Fibroblast of lung (primary cell): ENCODE results near the gene SPSB2. TPM values are rescaled to one million over a fixed set of nuclear protein-coding genes. Genes with fewer than 3 reads are reported as not detected.
"Not testable (repeated sequence)": the region's sequence is repeated elsewhere in the genome, so short reads cannot be mapped to it uniquely, and the experiment has no call there.

Experiments used
- DNase-seq, 2 donors: peaks; one replicate each; pipeline versions ENCODE4 v3.0.0 to v3.0.0-alpha.2; 2010; ENCODE audit warnings: low read depth in 2 of 2
- H2AFZ ChIP-seq: 2 replicates; pipeline ENCODE4 v1.5.1; 2012; ENCODE audit warnings: low read length, control low read depth, inconsistent platforms
- H3K27ac ChIP-seq: 2 replicates; pipeline ENCODE4 v1.5.1; 2011; ENCODE audit warnings: low read length, control low read depth; ENCODE audit not compliant: insufficient read depth
- H3K27me3 ChIP-seq: 2 replicates; pipeline ENCODE4 v1.5.1; 2011; ENCODE audit warnings: mild to moderate bottlenecking, low read length; ENCODE audit not compliant: control insufficient read depth, insufficient read depth
- H3K36me3 ChIP-seq: 2 replicates; pipeline ENCODE4 v1.5.1; 2011; ENCODE audit warnings: low read length; ENCODE audit not compliant: control insufficient read depth, insufficient read depth
- H3K4me1 ChIP-seq: 2 replicates; pipeline ENCODE4 v1.5.1; 2011; ENCODE audit warnings: low read length; ENCODE audit not compliant: control insufficient read depth, insufficient read depth; ENCODE audit errors: extremely low read depth
- H3K4me2 ChIP-seq: 2 replicates; pipeline ENCODE4 v1.5.1; 2011; ENCODE audit warnings: low read length, control low read depth; ENCODE audit not compliant: insufficient read depth; ENCODE audit errors: extremely low read depth
- H3K4me3 ChIP-seq, 4 experiments: fragments of 200-600 bp in 1 of 4; sonication (generic) in 1 of 4; replicated peaks in 1 of 4; 2 replicates each; pipeline ENCODE4 v1.5.1; 2011 to 2016; ENCODE audit warnings: low read length in 4 of 4, low read depth in 3 of 4, mild to moderate bottlenecking in 3 of 4, control low read depth in 2 of 4, inconsistent platforms in 1 of 4, mixed read lengths in 1 of 4; ENCODE audit not compliant: insufficient read depth in 1 of 4; ENCODE audit errors: control extremely low read depth in 1 of 4
- H3K79me2 ChIP-seq: 2 replicates; pipeline ENCODE4 v1.5.1; 2012; ENCODE audit warnings: mild to moderate bottlenecking, low read length, inconsistent platforms; ENCODE audit not compliant: control insufficient read depth, insufficient read depth
- H3K9ac ChIP-seq: 2 replicates; pipeline ENCODE4 v1.5.1; 2011; ENCODE audit warnings: mild to moderate bottlenecking, low read length, control low read depth; ENCODE audit not compliant: insufficient read depth
- H3K9me3 ChIP-seq: 2 replicates; pipeline ENCODE4 v1.5.1; 2012; ENCODE audit warnings: low read depth, low read length; ENCODE audit not compliant: control insufficient read depth, insufficient read depth
- H4K20me1 ChIP-seq: 2 replicates; pipeline ENCODE4 v1.5.1; 2011; ENCODE audit warnings: low read length; ENCODE audit not compliant: control insufficient read depth, insufficient read depth; ENCODE audit errors: extremely low read depth
- CTCF ChIP-seq, 2 donors: IDR thresholded peaks in 1 of 2; conservative IDR thresholded peaks in 1 of 2; 1 replicate in 1 of 2; 2 replicates in 1 of 2; pipeline ENCODE4 v1.5.1; 2011 to 2012; ENCODE audit warnings: low read length in 2 of 2, control low read depth in 1 of 2, inconsistent platforms in 1 of 2, low read depth in 1 of 2, mild to moderate bottlenecking in 1 of 2
- EZH2 ChIP-seq: IDR thresholded peaks from 2 replicates; pipeline ENCODE4 v1.5.1; 2012; ENCODE audit warnings: low read length, control low read depth, mild to moderate bottlenecking; ENCODE audit errors: missing control alignments
- polyA plus RNA-seq, 2 donors: library from polyadenylated mRNA; depleted of rRNA in 1 of 2; stranded (reverse) in 1 of 2; unstranded in 1 of 2; fragments of >200 nt; gene quantifications; 2 replicates each; pipeline ENCODE4 v1.2.1, GENCODE V29; 2011 to 2012; ENCODE audit warnings: missing spikeins in 1 of 2
- total RNA-seq: library from RNA; depleted of rRNA; stranded (reverse); fragments of >200 nt; gene quantifications from 2 replicates; pipeline ENCODE4 v1.2.1, GENCODE V29; 2014

SPSB2 gene
- total and polyA plus RNA-seq, 2 donors (not counting 1 experiment from before 2014, with no cell fraction given): 1.8 to 12.7 TPM

GRCh38 chr12:6888360-6888759, 15.3 kb upstream of the SPSB2 start:
- no peaks in the 10 kb centered on the region for H4K20me1 ChIP-seq
- H3K9ac ChIP-seq: no peak overlapping the region
- no peaks in the 10 kb centered on the region for H3K27me3 ChIP-seq
- H3K79me2 ChIP-seq: no peaks in the 10 kb centered on the region
- peaks cover 8% of the 10 kb centered on the region for H3K36me3 ChIP-seq
- H3K4me2 ChIP-seq: no peak overlapping the region
- no peaks in the 10 kb centered on the region for H3K9me3 ChIP-seq
- H3K27ac ChIP-seq: no peak overlapping the region
- H3K4me3 ChIP-seq: no peak overlapping the region
- H2AFZ ChIP-seq: no peak overlapping the region
- no peak for DNase-seq
- TF ChIP-seq EZH2: no peak
- TF ChIP-seq CTCF (conservative IDR thresholded peaks at IDR 0.05 in 1 of 2, IDR thresholded peaks at IDR 0.05 in 1 of 2; ENCODE audit: low read depth in 1 of 2, low read length in 2 of 2): no peak
- no peaks in the 10 kb centered on the region for H3K4me1 ChIP-seq

- no peak for DNase-seq
- Histone ChIP-seq H3K4me3 (no peak overlapping the region), H4K20me1 (no peaks in the 10 kb centered on the region), H3K36me3 (peaks cover 8% of the 10 kb centered on the region), H3K4me1 (no peaks in the 10 kb centered on the region), H3K4me2 (no peak overlapping the region), H3K9me3 (no peaks in the 10 kb centered on the region), H3K27ac (no peak overlapping the region), H2AFZ (no peak overlapping the region), H3K27me3 (no peaks in the 10 kb centered on the region), H3K79me2 (no peaks in the 10 kb centered on the region), H3K9ac (no peak overlapping the region)
- no peak for TF ChIP-seq EZH2
- TF ChIP-seq CTCF (conservative IDR thresholded peaks at IDR 0.05 in 1 of 2, IDR thresholded peaks at IDR 0.05 in 1 of 2; ENCODE audit: low read depth in 1 of 2, low read length in 2 of 2): no peak
These were observed 14.4 kb upstream of the SPSB2 start for GRCh38 chr12:6887460-6887859.

GRCh38 chr12:6886206-6886999, 13.3 kb upstream of the SPSB2 start:
- H3K27ac ChIP-seq, H2AFZ ChIP-seq, H3K4me1 ChIP-seq, H3K36me3 ChIP-seq, H3K4me2 ChIP-seq, H3K79me2 ChIP-seq, H3K9me3 ChIP-seq, DNase-seq, H3K9ac ChIP-seq, H4K20me1 ChIP-seq, H3K4me3 ChIP-seq, H3K27me3 ChIP-seq: not testable (repeated sequence)
